Measurements from ENCODE around the gene NOP9. TPM values are rescaled to one million over a fixed set of nuclear protein-coding genes. Genes with fewer than 3 reads are reported as not detected.

The NOP9 gene
- total and polyA plus RNA-seq, 2 donors: 7.9 to 14.9 TPM

DNA sequence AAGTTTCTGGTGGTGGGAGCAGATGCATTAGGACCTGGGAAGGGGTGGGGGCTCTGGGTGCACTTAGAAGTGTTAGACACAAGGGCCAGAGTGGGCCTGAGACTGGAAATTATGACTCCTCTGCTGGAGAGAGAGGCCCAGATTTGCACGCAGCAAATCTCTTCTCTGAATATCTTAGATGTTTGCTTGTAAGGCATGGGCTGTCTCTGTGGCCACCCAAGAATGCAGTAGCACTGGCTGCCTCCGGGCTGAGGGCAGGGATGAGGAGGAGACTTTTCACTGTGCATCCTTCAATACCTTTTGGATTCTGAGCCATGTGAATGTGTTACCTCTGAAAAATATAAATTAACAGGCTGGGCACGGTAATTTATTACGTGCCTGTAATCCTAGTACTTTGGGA is 14.3 kb upstream of the NOP9 start:
- no peak overlapping the region for H3K27ac ChIP-seq (ENCODE audit: low read depth in 1 of 2, low read length in 1 of 2)
- 97% methylated on average over 4 of the region's 4 CpGs for WGBS

DNA sequence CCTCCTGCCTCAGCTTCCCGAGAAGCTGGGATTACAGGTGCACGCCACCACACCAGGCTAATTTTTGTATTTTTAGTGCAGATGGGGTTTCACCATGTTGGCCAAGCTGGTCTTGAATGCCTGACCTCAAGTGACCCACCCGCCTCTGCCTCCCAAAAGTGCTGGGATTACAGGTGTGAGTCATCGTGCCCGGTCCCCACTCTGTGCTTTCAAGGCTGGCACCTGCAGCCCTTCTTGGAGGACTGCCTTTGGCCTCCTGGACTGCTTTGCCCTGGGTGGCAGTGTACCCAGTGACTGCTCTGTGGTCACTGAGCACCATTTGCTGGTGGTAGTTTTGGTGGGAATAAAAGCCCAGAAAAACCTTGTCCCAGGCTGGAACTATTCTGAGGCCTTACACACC is 12.7 kb upstream of the NOP9 start:
- no peaks in the 10 kb centered on the region for H3K4me1 ChIP-seq (ENCODE audit: control insufficient read depth in 2 of 2, insufficient read depth in 2 of 2, low read length in 2 of 2)
- WGBS: 97% methylated on average over 5 of the region's 5 CpGs
- H3K27ac ChIP-seq (ENCODE audit: low read depth in 1 of 2, low read length in 1 of 2): no peak overlapping the region
- peaks cover 19 to 27% of the 10 kb centered on the region in 2 donors for H3K36me3 ChIP-seq (ENCODE audit: control insufficient read depth in 2 of 2, insufficient read depth in 2 of 2, low read length in 1 of 2)
- H3K9me3 ChIP-seq (ENCODE audit: control insufficient read depth in 2 of 2, insufficient read depth in 1 of 2, low read length in 1 of 2): no peaks in the 10 kb centered on the region
- DNase-seq (ENCODE audit: low read depth in 6 of 9, low spot score in 9 of 9): no peak
- no peaks in the 10 kb centered on the region for H3K27me3 ChIP-seq (ENCODE audit: control insufficient read depth in 2 of 2, insufficient read depth in 1 of 2, low read length in 1 of 2)
- no peak overlapping the region for H3K4me3 ChIP-seq (ENCODE audit: low read length in 2 of 2)

More for the DNA sequence above, 14.3 kb upstream of the NOP9 start:
- Histone ChIP-seq H3K4me3 (ENCODE audit: low read length in 2 of 2) (no peak overlapping the region), H3K9me3 (ENCODE audit: control insufficient read depth in 2 of 2, insufficient read depth in 1 of 2, low read length in 1 of 2) (no peaks in the 10 kb centered on the region), H3K4me1 (ENCODE audit: control insufficient read depth in 2 of 2, insufficient read depth in 2 of 2, low read length in 2 of 2) (no peaks in the 10 kb centered on the region), H3K36me3 (ENCODE audit: control insufficient read depth in 2 of 2, insufficient read depth in 2 of 2, low read length in 1 of 2) (peaks cover 6 to 11% of the 10 kb centered on the region in 2 donors), H3K27me3 (ENCODE audit: control insufficient read depth in 2 of 2, insufficient read depth in 1 of 2, low read length in 1 of 2) (no peaks in the 10 kb centered on the region)
- no peak for DNase-seq (ENCODE audit: low read depth in 6 of 9, low spot score in 9 of 9)

DNA sequence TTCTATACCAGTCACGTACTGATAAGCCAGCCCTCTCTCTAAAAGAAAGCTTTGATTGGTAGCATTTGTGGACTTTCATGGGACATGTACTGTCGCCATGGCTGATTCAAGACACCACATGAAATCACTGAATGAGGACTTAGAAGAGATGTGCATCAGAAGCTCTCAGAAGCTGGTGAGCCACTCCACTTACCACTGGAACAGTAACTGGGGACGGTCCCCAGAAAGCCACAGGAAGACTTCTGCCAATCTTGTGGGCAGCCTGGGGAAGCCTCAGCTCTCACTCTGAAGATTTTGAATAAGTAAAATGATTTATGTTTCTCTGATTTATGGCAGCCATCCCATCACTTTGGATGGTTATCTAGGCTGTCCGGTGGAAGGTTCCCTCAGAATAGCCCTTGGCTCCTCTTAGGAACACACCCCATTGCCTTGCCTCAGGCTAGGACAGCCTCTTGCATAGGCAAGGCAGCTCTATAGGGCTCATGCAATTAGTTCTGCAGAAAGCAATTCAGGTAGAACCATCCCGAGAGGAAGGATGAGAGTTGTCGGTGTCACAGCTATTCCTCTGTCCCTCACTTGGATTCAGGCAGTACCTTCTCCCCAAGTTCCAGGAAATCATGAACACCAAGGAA is 9.9 kb upstream of the NOP9 start:
- H3K4me1 ChIP-seq (ENCODE audit: control insufficient read depth in 2 of 2, insufficient read depth in 2 of 2, low read length in 2 of 2): no peaks in the 10 kb centered on the region
- no peaks in the 10 kb centered on the region for H3K27me3 ChIP-seq (ENCODE audit: control insufficient read depth in 2 of 2, insufficient read depth in 1 of 2, low read length in 1 of 2)
- no peak overlapping the region for H3K4me3 ChIP-seq (ENCODE audit: low read length in 2 of 2)
- H3K27ac ChIP-seq (ENCODE audit: low read depth in 1 of 2, low read length in 1 of 2): no peak overlapping the region
- H3K36me3 ChIP-seq (ENCODE audit: control insufficient read depth in 2 of 2, insufficient read depth in 2 of 2, low read length in 1 of 2): peaks cover 26 to 36% of the 10 kb centered on the region in 2 donors
- 81% methylated on average over 6 of the region's 6 CpGs for WGBS
- no peaks in the 10 kb centered on the region for H3K9me3 ChIP-seq (ENCODE audit: control insufficient read depth in 2 of 2, insufficient read depth in 1 of 2, low read length in 1 of 2)
- DNase-seq (ENCODE audit: low read depth in 6 of 9, low spot score in 9 of 9): no peak

DNA sequence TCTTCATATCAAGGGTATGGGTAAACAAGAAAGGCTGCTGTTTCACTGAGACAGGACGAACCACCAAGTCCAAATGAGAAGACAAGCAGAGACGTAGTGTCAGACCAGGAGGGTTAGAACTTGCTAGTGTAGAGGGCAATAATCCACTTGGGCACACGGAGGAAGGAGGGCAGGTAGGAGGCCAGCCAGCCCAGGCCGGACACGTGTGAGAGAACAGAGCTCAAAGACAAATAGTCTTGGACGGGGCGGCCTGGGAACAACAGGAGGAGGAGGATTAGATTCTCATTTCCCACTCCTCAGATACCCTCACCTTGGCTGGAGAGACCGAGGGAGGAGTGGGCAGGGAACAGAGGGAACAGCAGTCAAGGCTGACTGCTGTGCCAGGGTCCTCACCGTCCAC is 8.9 kb upstream of the NOP9 start:
- H3K27ac ChIP-seq (ENCODE audit: low read depth in 1 of 2, low read length in 1 of 2): no peak overlapping the region
- H3K9me3 ChIP-seq (ENCODE audit: control insufficient read depth in 2 of 2, insufficient read depth in 1 of 2, low read length in 1 of 2): no peaks in the 10 kb centered on the region
- no peak for DNase-seq (ENCODE audit: low read depth in 6 of 9, low spot score in 9 of 9)
- no peaks in the 10 kb centered on the region for H3K27me3 ChIP-seq (ENCODE audit: control insufficient read depth in 2 of 2, insufficient read depth in 1 of 2, low read length in 1 of 2)
- no peaks in the 10 kb centered on the region for H3K4me1 ChIP-seq (ENCODE audit: control insufficient read depth in 2 of 2, insufficient read depth in 2 of 2, low read length in 2 of 2)
- H3K36me3 ChIP-seq (ENCODE audit: control insufficient read depth in 2 of 2, insufficient read depth in 2 of 2, low read length in 1 of 2): peaks cover 27 to 42% of the 10 kb centered on the region in 2 donors
- no peak overlapping the region for H3K4me3 ChIP-seq (ENCODE audit: low read length in 2 of 2)
- WGBS: 97% methylated on average over 9 of the region's 9 CpGs

DNA sequence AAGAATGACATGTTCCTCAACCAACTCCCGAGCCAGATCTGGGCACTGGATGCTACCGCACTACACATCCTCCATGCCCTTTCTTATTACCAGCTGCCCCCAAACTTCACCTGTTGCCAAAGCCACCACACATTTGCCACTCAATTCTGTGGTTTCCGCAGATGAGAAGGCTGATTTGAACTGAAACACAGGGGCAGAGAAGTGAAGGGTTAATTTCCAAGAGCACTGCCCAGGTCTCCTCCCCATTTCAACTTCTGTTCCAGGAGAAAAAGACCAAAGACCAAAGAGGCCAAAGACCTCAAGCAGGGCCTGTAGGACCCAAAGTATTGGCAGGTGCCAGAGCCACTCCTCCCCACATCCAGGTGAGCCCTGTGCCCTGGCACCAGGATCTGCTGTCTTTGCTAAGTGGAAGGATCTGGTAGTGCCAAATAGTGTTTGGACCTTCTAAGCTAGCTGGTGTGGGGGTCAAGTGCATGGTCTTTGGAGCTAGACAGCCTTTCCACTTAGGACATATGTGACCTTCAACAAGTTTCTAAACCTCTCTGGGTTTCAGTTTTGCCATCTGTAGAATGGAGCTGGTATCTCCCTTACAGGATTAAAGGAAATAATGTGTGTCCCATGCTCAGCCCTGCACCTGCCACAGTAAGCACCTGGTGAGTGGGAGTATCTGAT is 8.1 kb upstream of the NOP9 start:
- no peak overlapping the region for H3K27ac ChIP-seq (ENCODE audit: low read depth in 1 of 2, low read length in 1 of 2)
- H3K4me3 ChIP-seq (ENCODE audit: low read length in 2 of 2): no peak overlapping the region
- no peak for DNase-seq (ENCODE audit: low read depth in 6 of 9, low spot score in 9 of 9)
- no peaks in the 10 kb centered on the region for H3K27me3 ChIP-seq (ENCODE audit: control insufficient read depth in 2 of 2, insufficient read depth in 1 of 2, low read length in 1 of 2)
- H3K9me3 ChIP-seq (ENCODE audit: control insufficient read depth in 2 of 2, insufficient read depth in 1 of 2, low read length in 1 of 2): no peaks in the 10 kb centered on the region
- peaks cover 0 to under 1% of the 10 kb centered on the region in 2 donors for H3K4me1 ChIP-seq (ENCODE audit: control insufficient read depth in 2 of 2, insufficient read depth in 2 of 2, low read length in 2 of 2)
- 96% methylated on average over 3 of the region's 3 CpGs for WGBS
- H3K36me3 ChIP-seq (ENCODE audit: control insufficient read depth in 2 of 2, insufficient read depth in 2 of 2, low read length in 1 of 2): peaks cover 34 to 49% of the 10 kb centered on the region in 2 donors

DNA sequence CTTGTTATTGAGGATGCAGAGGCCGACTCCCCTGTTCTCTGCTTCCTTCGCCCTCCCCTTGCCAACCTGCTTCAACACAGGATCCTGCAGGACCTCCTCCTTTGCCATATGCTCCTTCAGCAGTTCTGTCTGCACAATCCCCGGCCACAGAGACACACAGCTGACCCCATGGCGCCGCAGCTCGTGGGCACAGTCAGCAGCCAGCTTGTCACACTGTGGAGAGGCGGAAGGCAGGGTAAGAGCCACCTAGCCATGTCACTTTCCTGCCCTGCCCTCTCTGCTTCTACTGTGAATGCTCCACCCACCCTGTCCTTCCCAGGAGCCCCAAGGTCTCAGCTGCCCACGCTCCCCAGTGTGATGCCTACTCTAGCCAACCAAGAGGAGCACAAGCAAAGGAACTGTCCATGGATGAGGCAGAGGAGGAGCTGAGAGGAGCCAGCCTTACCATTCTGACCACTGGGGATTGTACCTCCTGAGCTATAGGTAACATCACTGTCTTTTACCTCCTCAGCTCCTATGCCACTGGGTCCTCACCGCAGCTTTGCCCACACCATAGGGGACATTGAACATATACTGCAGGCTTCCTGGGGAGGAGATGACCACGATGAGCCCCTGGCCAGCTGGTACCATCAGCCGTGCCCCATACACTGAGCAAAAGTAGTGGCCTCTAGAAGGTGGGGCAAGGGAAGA is 7.4 kb upstream of the NOP9 start:
- H3K4me3 ChIP-seq (ENCODE audit: low read length in 2 of 2): no peak overlapping the region
- DNase-seq (ENCODE audit: low read depth in 6 of 9, low spot score in 9 of 9): no peak
- no peaks in the 10 kb centered on the region for H3K27me3 ChIP-seq (ENCODE audit: control insufficient read depth in 2 of 2, insufficient read depth in 1 of 2, low read length in 1 of 2)
- no peak overlapping the region for H3K27ac ChIP-seq (ENCODE audit: low read depth in 1 of 2, low read length in 1 of 2)
- peaks cover 34 to 49% of the 10 kb centered on the region in 2 donors for H3K36me3 ChIP-seq (ENCODE audit: control insufficient read depth in 2 of 2, insufficient read depth in 2 of 2, low read length in 1 of 2)
- 97% methylated on average over 11 of the region's 11 CpGs for WGBS
- H3K4me1 ChIP-seq (ENCODE audit: control insufficient read depth in 2 of 2, insufficient read depth in 2 of 2, low read length in 2 of 2): peaks cover 2 to 8% of the 10 kb centered on the region in 2 donors
- no peaks in the 10 kb centered on the region for H3K9me3 ChIP-seq (ENCODE audit: control insufficient read depth in 2 of 2, insufficient read depth in 1 of 2, low read length in 1 of 2)

DNA sequence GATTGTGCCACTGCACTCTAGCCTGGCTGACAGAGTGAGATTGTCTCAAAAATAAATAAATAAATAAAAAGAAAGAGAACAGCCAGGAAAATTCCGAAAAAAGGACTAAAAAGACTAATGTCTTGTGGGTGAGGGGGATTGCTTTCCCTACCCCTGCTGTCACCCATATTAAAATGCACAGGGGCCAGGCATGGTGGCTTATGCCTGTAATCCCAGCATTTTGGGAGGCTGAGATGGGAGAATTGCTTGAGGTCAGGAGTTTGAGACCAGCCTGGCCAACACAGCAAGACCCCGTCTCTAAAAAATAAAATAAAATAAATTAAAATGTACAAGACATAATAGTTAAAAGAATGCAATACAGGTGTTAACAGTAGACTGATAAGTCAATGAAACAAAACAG is 6.1 kb upstream of the NOP9 start:
- Histone ChIP-seq H3K4me1 (ENCODE audit: control insufficient read depth in 2 of 2, insufficient read depth in 2 of 2, low read length in 2 of 2) (peaks cover 3 to 13% of the 10 kb centered on the region in 2 donors), H3K4me3 (ENCODE audit: low read length in 2 of 2) (no peak overlapping the region), H3K27ac (ENCODE audit: low read depth in 1 of 2, low read length in 1 of 2) (no peak overlapping the region), H3K27me3 (ENCODE audit: control insufficient read depth in 2 of 2, insufficient read depth in 1 of 2, low read length in 1 of 2) (no peaks in the 10 kb centered on the region), H3K9me3 (ENCODE audit: control insufficient read depth in 2 of 2, insufficient read depth in 1 of 2, low read length in 1 of 2) (no peaks in the 10 kb centered on the region), H3K36me3 (ENCODE audit: control insufficient read depth in 2 of 2, insufficient read depth in 2 of 2, low read length in 1 of 2) (peaks cover 34 to 49% of the 10 kb centered on the region in 2 donors)
- no peak for DNase-seq (ENCODE audit: low read depth in 6 of 9, low spot score in 9 of 9)
- 94% methylated on average over 2 of the region's 2 CpGs for WGBS

DNA sequence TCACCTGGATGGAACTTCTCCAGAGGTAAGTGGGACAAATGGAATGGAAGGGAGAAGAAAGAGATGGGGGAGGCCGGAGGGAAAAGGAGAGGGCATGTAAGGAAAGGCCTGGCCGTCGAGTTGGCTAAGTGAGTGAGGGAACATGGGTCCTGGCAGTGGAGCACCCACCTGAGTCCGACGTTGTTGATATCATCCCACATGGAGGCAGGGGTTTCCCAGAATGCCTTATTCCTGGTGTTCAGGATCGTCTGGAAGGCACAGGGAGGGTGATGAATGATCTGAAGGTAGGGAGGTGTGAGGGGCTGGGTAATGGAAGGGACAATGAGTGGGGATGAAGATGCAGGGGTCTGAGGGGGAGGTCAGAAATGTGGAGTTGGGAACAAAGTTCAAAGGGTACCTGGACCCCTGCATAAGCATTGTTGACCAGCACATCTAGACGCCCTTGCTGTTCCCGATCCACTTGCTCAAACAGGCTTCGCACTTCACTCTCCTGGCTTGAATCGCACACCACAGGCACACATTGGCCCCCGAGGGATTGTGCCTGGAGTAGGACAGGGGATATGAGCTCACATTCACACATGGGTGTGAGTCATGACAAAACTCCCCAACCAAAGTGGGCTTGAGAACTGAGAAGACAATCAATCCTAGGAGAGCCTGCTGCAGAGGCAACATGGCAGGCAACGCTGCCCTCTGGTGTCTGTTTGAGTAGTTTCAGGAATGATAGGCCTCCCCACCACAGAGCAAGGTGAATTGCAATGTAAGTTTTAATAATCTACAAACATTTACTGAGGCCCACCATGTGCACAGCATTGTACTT is 3.1 kb upstream of the NOP9 start:
- no peak overlapping the region for H3K4me3 ChIP-seq (ENCODE audit: low read length in 2 of 2)
- WGBS: 79% methylated on average over 12 of the region's 12 CpGs
- peak overlapping the region in 1 of 2 donors; percentile 40 for H3K27ac ChIP-seq (ENCODE audit: low read depth in 1 of 2, low read length in 1 of 2)
- DNase-seq (ENCODE audit: low read depth in 6 of 9, low spot score in 9 of 9): peak in 8 of 9 donors; percentile 36 to 83 (median 68)
- H3K4me1 ChIP-seq (ENCODE audit: control insufficient read depth in 2 of 2, insufficient read depth in 2 of 2, low read length in 2 of 2): peaks cover 14 to 32% of the 10 kb centered on the region in 2 donors
- no peaks in the 10 kb centered on the region for H3K27me3 ChIP-seq (ENCODE audit: control insufficient read depth in 2 of 2, insufficient read depth in 1 of 2, low read length in 1 of 2)
- H3K36me3 ChIP-seq (ENCODE audit: control insufficient read depth in 2 of 2, insufficient read depth in 2 of 2, low read length in 1 of 2): peaks cover 20 to 31% of the 10 kb centered on the region in 2 donors
- H3K9me3 ChIP-seq (ENCODE audit: control insufficient read depth in 2 of 2, insufficient read depth in 1 of 2, low read length in 1 of 2): no peaks in the 10 kb centered on the region
